ENCODE data around the gene IQGAP1.

- TF ChIP-seq EP300 (IDR thresholded peaks at IDR 0.05) (no peak), CTCF (IDR thresholded peaks at IDR 0.05) (no peak), POLR2AphosphoS5 (IDR thresholded peaks at IDR 0.05) (no peak)
Measured at GRCh38 chr15:90401495-90401894, 13.5 kb downstream of the IQGAP1 start.

Data from suprapubic skin (tissue), 4 donors.